Mesodermal cell (in vitro differentiated cells): ENCODE data around the gene ZNF488.
A peak's percentile ranks its signal among the peaks of the same experiment; 100 is the strongest.
"Not testable (repeated sequence)": the region's sequence is repeated elsewhere in the genome, so short reads cannot be mapped to it uniquely, and the experiment has no call there.

Experiments used
- H3K27ac ChIP-seq: 2 replicates; pipeline ENCODE4 v1.7.0; 2013; ENCODE audit warnings: mild to moderate bottlenecking, low read depth, low read length, moderate library complexity; ENCODE audit not compliant: severe bottlenecking
- H3K36me3 ChIP-seq: 2 replicates; pipeline ENCODE4 v1.7.1; 2013; ENCODE audit warnings: mild to moderate bottlenecking, low read length, moderate library complexity; ENCODE audit not compliant: control insufficient read depth, insufficient read depth
- H3K4me1 ChIP-seq: one replicate; pipeline ENCODE4 v1.7.1; 2013; ENCODE audit warnings: mild to moderate bottlenecking, low read length; ENCODE audit not compliant: insufficient read depth, control insufficient read depth, poor library complexity, severe bottlenecking
- H3K4me3 ChIP-seq: 2 replicates; pipeline ENCODE4 v1.7.0; 2013; ENCODE audit warnings: low read length, control low read depth, mild to moderate bottlenecking; ENCODE audit not compliant: insufficient read depth, poor library complexity, severe bottlenecking; ENCODE audit errors: extremely low read depth
- H3K9me3 ChIP-seq: 2 replicates; pipeline ENCODE4 v1.7.1; 2013; ENCODE audit warnings: mild to moderate bottlenecking, low read length, moderate library complexity; ENCODE audit not compliant: control insufficient read depth
- WGBS, 2 experiments: methylation state at CpG; one replicate each; pipeline ENCODE4 v1.1.5; 2013; ENCODE audit warnings: missing lambda C conversion rate in 2 of 2; ENCODE audit not compliant: insufficient coverage in 2 of 2; 5-methylcytosine and 5-hydroxymethylcytosine counted together

ZNF488 gene

DNA sequence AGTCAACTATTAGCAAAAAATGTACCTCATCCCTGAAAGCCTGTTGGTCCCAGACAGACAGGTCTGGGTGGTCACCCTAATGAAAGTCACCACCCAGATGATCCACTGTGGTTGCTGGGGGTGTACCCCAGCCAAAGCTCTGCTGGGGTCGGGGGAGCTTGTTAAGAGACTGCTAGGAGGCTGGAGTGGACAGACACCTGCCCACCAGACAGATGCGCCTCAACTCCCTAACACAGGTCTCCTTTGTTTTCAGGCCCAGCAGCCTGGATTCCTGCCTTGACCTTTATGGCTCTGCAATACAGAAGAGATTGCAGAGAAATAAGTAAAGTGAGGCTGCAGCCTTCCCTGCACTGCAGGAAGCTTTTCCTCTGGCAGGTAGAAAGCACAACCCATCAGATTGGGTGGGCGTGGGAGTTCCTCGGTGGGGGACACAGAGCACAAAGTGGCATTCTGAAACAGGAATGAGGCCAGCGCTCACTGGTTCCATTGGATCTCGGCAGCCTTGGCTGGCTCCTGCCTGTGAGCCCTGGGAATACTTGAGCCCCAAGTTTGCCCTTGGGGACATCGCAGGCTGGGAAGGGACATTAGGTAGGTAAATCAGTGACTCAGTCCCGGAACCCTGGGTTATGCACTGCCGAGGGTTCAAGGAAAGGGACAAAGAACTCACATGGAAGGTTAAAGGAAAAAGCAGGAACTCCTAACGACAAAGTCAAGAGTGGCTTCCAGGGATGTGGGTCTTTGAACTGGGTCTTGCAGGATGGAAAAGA is 18.0 kb upstream of the ZNF488 start:
- Histone ChIP-seq H3K4me3 (no peak overlapping the region), H3K36me3 (no peaks in the 10 kb centered on the region), H3K9me3 (no peaks in the 10 kb centered on the region), H3K27ac (peak overlapping the region; percentile 93), H3K4me1 (peaks cover 29% of the 10 kb centered on the region)
- WGBS, 2 experiments, result 71 to 77% methylated on average over 7 to 9 of the region's 10 CpGs

DNA sequence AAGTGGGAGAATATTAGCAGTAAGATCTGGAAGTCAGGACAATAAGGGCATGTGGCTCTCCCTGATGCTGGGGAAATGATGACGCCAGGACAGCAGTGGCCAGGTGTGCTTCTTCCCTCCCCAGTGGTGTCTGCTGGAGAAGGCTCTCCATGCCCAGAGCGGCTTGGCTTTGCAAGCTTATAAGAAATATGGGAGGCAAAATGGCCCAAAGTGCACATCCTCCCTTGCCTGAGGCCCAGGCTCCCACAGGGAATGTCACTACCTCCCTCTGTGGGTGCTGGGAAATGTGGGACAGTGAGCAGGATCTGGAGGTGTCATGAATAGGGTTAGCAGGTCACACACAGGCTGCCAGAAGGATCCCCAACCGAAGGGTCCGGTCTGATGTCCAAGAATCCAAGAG is 17.1 kb upstream of the ZNF488 start:
- WGBS, 2 experiments, result 98 to 100% methylated on average over 3 to 4 of the region's 4 CpGs
- Histone ChIP-seq H3K4me3 (no peak overlapping the region), H3K9me3 (no peaks in the 10 kb centered on the region), H3K27ac (no peak overlapping the region), H3K36me3 (no peaks in the 10 kb centered on the region), H3K4me1 (peaks cover 28% of the 10 kb centered on the region)

DNA sequence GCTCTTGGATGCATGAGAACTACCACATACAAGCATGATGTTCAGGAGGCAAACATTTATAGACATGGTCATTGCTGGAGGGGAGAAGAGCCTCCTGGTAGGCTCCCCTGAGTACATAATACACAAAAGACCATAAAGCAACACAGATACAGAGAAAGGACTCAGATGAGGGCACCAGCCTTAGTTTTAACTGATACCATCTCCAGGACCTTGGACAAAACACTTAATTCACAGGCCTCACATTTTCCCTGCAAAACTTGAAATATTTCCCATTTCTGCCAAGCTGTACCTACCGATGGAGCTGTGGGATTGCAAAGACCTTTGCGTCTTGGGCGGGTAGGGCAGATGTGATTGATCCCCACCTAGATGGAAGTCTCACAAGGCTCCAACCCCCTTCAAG is 16.7 kb upstream of the ZNF488 start:
- Histone ChIP-seq H3K27ac (no peak overlapping the region), H3K4me1 (peaks cover 28% of the 10 kb centered on the region), H3K9me3 (no peaks in the 10 kb centered on the region), H3K36me3 (no peaks in the 10 kb centered on the region), H3K4me3 (no peak overlapping the region)
- WGBS, 2 experiments, result 100% methylated on average over 1 to 3 of the region's 3 CpGs

DNA sequence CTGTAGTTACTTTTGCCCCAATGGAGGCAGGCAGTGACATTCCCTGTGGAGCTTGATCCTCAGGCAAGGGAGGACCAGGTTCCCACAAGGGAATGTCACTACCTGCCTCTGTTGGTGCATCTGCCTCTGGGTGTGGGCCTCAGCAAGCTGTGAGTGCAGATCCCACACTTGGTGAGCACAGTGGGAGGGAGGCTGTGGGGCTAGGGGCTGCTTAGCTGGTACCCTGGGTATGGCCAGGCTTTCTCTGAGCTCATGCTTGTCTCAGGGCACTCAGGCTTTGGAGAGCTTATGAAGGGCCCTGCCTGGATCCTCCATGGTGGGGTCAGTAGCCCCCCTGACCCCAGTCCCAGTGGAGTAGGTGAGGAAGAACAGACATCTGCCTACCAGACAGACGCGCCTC is 16.2 kb upstream of the ZNF488 start:
- Histone ChIP-seq H3K4me3 (no peak overlapping the region), H3K9me3 (no peaks in the 10 kb centered on the region), H3K27ac (no peak overlapping the region), H3K36me3 (no peaks in the 10 kb centered on the region), H3K4me1 (peaks cover 28% of the 10 kb centered on the region)
- 92% methylated on average over 2 of the region's 2 CpGs; no CpG with 5 or more reads in 1 of the 2 experiments for WGBS, 2 experiments

DNA sequence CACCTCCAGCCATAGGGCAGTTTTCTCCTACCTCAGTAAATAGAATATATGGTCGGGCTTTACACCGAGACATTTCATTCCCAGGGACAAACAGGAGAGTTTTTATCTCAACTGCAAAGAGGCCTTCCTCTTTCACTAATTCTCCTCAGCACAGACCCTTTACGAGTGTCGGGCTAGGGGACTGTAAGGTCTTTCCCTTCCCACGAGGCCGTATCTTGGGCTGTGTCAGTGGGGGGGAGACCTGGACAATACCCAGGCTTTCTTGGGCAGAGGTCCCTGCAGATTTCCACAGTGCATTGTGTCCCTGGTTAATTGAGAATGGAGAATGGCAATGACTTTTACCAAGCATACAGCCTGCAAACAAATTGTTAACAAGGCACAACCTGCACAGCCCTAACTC is 13.2 kb upstream of the ZNF488 start:
- Histone ChIP-seq H3K9me3 (no peaks in the 10 kb centered on the region), H3K36me3 (no peaks in the 10 kb centered on the region), H3K4me3 (no peak overlapping the region), H3K4me1 (peaks cover 12% of the 10 kb centered on the region), H3K27ac (no peak overlapping the region)
- 92 to 100% methylated on average over 3 to 5 of the region's 6 CpGs for WGBS, 2 experiments

DNA sequence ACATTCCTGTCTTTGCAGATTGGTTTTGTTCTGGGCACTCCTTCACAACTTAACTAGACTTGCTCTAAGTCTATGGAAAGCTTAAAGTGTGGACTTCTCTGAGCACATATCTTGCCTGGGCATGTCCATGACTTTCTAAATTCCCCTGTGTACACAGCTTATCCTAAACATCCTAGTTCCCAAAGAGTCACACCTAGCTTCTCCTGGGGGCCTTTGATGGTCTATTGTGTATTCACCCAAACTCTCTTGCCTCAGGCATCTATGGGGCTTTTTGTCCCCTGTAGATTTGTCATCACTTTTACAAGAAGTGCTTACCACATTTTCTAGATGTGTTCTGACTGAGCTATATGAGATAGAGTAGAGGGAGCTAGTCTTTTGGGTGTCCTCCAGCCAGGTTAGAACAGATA is 12.2 kb upstream of the ZNF488 start:
- no peak overlapping the region for H3K27ac ChIP-seq
- H3K4me3 ChIP-seq, result no peak overlapping the region
- peaks cover 5% of the 10 kb centered on the region for H3K4me1 ChIP-seq
- H3K9me3 ChIP-seq, result no peaks in the 10 kb centered on the region
- no peaks in the 10 kb centered on the region for H3K36me3 ChIP-seq

DNA sequence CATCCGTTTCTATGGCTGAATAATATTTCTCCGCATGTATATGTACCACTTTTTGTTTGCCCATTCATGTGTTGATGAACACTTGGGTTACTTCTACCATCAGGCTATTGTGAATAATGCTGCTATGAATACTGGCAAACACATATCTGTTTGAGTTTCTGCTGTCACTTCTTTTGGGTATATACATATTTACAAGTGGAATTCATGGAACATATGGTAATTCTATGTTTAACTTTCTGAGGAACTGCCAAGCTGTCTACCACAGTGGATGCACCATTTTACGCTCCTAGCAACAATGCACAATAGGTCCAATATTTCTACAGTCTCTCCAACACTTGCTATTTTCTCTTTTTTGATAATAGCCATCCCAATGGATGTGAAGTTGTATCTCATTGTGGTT is 5.5 kb upstream of the ZNF488 start:
- Histone ChIP-seq H3K4me3 (no peak overlapping the region), H3K9me3 (peaks cover 7% of the 10 kb centered on the region), H3K36me3 (no peaks in the 10 kb centered on the region), H3K27ac (no peak overlapping the region), H3K4me1 (no peaks in the 10 kb centered on the region)
- WGBS, 2 experiments, result 100% methylated on average over 1 to 2 of the region's 3 CpGs

DNA sequence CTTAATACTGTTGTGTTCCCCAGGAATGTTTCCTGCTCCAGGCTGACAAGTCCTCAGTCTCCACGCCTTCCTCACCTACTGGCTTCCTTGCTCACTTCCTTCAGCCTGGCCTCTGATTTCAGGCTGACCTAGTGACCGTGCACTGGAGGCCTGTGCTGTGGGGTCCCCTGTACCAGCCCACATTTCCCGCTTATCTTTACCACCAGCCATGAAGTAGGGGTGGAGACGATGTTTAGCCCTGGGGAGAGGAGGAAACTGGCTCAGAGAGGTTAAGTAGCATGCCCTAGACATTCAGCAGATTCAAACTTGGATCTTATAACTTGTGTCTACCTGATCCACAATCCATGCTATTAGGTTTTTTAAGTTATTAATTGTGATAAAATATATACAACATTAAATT is 4.8 kb upstream of the ZNF488 start:
- 100% methylated on average over 2 of the region's 4 CpGs for WGBS, 2 experiments
- Histone ChIP-seq H3K4me1 (no peaks in the 10 kb centered on the region), H3K4me3 (no peak overlapping the region), H3K27ac (no peak overlapping the region), H3K36me3 (no peaks in the 10 kb centered on the region), H3K9me3 (peaks cover 7% of the 10 kb centered on the region)

DNA sequence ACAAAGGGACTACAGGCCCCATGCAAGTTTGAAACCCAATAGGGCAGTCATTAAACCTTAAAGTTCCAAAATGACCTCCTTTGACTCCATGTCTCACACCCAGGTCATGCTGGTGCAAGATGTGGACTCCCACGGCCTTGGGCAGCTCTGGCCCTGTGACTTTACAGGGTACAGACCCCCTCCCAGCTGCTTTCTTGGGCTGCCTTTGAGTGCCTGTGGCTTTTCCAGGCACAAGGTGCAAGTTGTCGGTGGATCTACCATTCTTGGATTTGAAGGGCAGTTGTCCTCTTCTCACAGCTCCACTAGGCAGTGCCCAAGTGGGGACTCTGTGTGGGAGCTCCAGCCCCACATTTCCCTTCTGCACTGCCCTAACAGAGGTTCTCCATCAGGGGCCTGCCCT is 2.0 kb upstream of the ZNF488 start:
- H3K36me3 ChIP-seq, H3K27ac ChIP-seq, H3K4me3 ChIP-seq, H3K9me3 ChIP-seq, H3K4me1 ChIP-seq: not testable (repeated sequence)
- 88 to 93% methylated on average over 2 of the region's 2 CpGs for WGBS, 2 experiments

DNA sequence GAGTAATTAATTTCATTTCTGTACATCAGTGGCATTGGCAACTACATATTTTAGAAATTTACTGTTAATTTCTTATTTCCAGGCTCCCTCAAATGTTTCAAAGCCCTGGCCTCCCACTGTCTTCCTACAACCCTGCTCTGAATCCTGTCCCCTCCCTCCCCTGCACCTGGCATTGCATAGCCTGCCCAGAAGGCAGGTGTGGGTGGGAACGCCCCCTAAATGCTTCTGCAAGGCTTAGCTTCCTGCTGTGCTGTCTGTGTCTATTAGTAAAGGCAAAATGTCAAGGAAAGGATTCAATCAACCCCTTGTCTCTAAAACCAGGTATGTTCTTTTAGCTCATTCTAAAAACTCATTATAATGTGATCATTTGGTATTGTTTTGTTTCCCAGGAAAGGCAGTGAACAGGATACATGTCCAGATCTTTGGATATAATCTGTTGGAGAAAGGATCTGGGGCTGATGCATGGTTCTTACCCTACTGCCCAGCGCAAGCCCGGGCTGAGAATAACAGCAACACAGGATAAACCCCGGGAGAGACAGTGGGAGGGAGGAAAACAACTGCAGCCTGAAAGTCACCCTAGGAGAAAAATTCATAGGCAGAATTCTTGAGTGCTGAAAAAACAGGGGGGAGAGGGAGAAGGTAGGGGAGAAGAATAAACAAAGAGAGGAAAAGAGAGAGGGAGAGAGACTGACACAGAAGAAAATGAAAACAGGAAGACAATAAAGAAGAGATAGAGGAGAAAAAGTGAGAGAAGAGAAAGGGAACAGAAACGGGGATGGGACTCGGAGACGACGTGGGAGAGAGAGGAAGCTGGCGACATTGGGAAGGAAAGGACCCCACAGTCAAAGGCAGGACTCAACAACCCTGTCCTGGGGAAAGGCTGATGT is 589 bp downstream of the ZNF488 start:
- Histone ChIP-seq H3K36me3 (no peaks in the 10 kb centered on the region), H3K27ac (no peak overlapping the region), H3K4me3 (peak overlapping the region; percentile 55), H3K4me1 (peaks cover 3% of the 10 kb centered on the region), H3K9me3 (peaks cover 7% of the 10 kb centered on the region)
- 4 to 6% methylated on average over 8 to 9 of the region's 9 CpGs for WGBS, 2 experiments
